HEK293T (cell line): ENCODE measurements around the gene ALX1.

Source experiments
- ARNT ChIP-seq: fragments of 450-650 bp; IDR thresholded peaks from 2 replicates; pipeline ENCODE4 v1.6.1; 2017; ENCODE audit warnings: mild to moderate bottlenecking
- BHLHE40 ChIP-seq: fragments of 450-650 bp; IDR thresholded peaks from 2 replicates; pipeline ENCODE4 v1.6.1; 2016; ENCODE audit warnings: mild to moderate bottlenecking, moderate library complexity, borderline replicate concordance
- ELF4 ChIP-seq: fragments of 450-650 bp; IDR thresholded peaks from 2 replicates; pipeline ENCODE4 v1.6.1; 2017; ENCODE audit warnings: antibody characterized with exemption
- FOXA1 ChIP-seq: fragments of 450-650 bp; IDR thresholded peaks from 2 replicates; pipeline ENCODE4 v1.6.1; 2016; ENCODE audit warnings: mild to moderate bottlenecking
- FOXM1 ChIP-seq: fragments of 450-650 bp; IDR thresholded peaks from 2 replicates; pipeline ENCODE4 v1.6.1; 2017; ENCODE audit warnings: mild to moderate bottlenecking, borderline replicate concordance
- HDGF ChIP-seq: fragments of 450-650 bp; IDR thresholded peaks from 2 replicates; pipeline ENCODE4 v1.6.1; 2017; ENCODE audit warnings: antibody characterized with exemption, borderline replicate concordance
- L3MBTL2 ChIP-seq: fragments of 450-650 bp; conservative IDR thresholded peaks from 2 replicates; pipeline ENCODE4 v1.6.1; 2016; ENCODE audit warnings: mild to moderate bottlenecking
- NFRKB ChIP-seq: fragments of 450-650 bp; IDR thresholded peaks from 2 replicates; pipeline ENCODE4 v1.6.1; 2016; ENCODE audit warnings: mild to moderate bottlenecking, moderate library complexity
- PKNOX1 ChIP-seq: fragments of 450-650 bp; IDR thresholded peaks from 2 replicates; pipeline ENCODE4 v1.6.1; 2016
- SP1 ChIP-seq: fragments of 450-650 bp; IDR thresholded peaks from 2 replicates; pipeline ENCODE4 v1.6.1; 2017
- SUZ12 ChIP-seq: fragments of 450-650 bp; IDR thresholded peaks from 2 replicates; pipeline ENCODE4 v1.6.1; 2016; ENCODE audit warnings: mild to moderate bottlenecking
- TARDBP ChIP-seq: fragments of 450-650 bp; IDR thresholded peaks from 2 replicates; pipeline ENCODE4 v1.6.1; 2016

GRCh38 chr12:85322715-85323114 lies 42.7 kb downstream of the ALX1 start:
- TF ChIP-seq L3MBTL2 = no peak
- TF ChIP-seq SUZ12 = no peak
- TF ChIP-seq NFRKB = no peak
- TF ChIP-seq SP1 = no peak
- TF ChIP-seq ELF4 = no peak
- TF ChIP-seq ARNT = no peak
- no peak for TF ChIP-seq FOXM1
- TF ChIP-seq TARDBP = no peak
- no peak for TF ChIP-seq BHLHE40
- TF ChIP-seq FOXA1 = no peak
- TF ChIP-seq HDGF = no peak
- TF ChIP-seq PKNOX1 = no peak
